Measurements from ENCODE around the gene PUS7. TPM values are rescaled to one million over a fixed set of nuclear protein-coding genes. Genes with fewer than 3 reads are reported as not detected.
A peak's percentile ranks its signal among the peaks of the same experiment; 100 is the strongest.
"Not testable (repeated sequence)": the region's sequence is repeated elsewhere in the genome, so short reads cannot be mapped to it uniquely, and the experiment has no call there.

PUS7 gene
- total RNA-seq, 1 donor from 2014 or later = 9.8 TPM

GRCh38 chr7:105442214-105442613, 79.9 kb downstream of the PUS7 start:
- not testable (repeated sequence) for DNase-seq

- no peak for DNase-seq
Measured at GRCh38 chr7:105439174-105439893, 82.7 kb downstream of the PUS7 start.

- DNase-seq = no peak
Measured at GRCh38 chr7:105438847-105439173, 83.3 kb downstream of the PUS7 start.

- DNase-seq = no peak
Measured at GRCh38 chr7:105438254-105438653, 83.8 kb downstream of the PUS7 start.

GRCh38 chr7:105437356-105437755, 84.7 kb downstream of the PUS7 start:
- DNase-seq = not testable (repeated sequence)

GRCh38 chr7:105429746-105430612, 92.1 kb downstream of the PUS7 start:
- DNase-seq = peak; percentile 47

- DNase-seq = no peak
Measured at GRCh38 chr7:105426606-105427146, 95.4 kb downstream of the PUS7 start.

GRCh38 chr7:105423987-105424386, 98.1 kb downstream of the PUS7 start:
- no peak for DNase-seq

- no peak for DNase-seq
Measured at GRCh38 chr7:105413887-105414437, 108.1 kb downstream of the PUS7 start.

- DNase-seq = not testable (repeated sequence)
Measured at GRCh38 chr7:105410774-105411173, 111.3 kb downstream of the PUS7 start.

- not testable (repeated sequence) for DNase-seq
Measured at GRCh38 chr7:105409775-105410174, 112.3 kb downstream of the PUS7 start.

GRCh38 chr7:105408791-105409410, 113.2 kb downstream of the PUS7 start:
- DNase-seq = no peak

Other genes starting within 250 kb of the PUS7 start
- gene SRPK2, start 133.3 kb downstream of the PUS7 start, total RNA-seq = 50.3 TPM
- gene RINT1, start 9.9 kb upstream of the PUS7 start, total RNA-seq = 15.2 TPM
- gene EFCAB10, start 59.2 kb upstream of the PUS7 start, total RNA-seq = not detected

Data from tongue (tissue), 2 donors.